Right ventricle myocardium inferior (tissue), 1 donor: ENCODE results near the gene USP6NL. TPM values are rescaled to one million over a fixed set of nuclear protein-coding genes. Genes with fewer than 3 reads are reported as not detected.

Experiments used
- ATAC-seq: fragments of 200-7000 bp; cut with Tn5 transposase; one replicate; pipeline ENCODE4 v1.9.1; 2020; ENCODE audit warnings: mild to moderate bottlenecking, moderate library complexity
- DNase-seq: peaks from one replicate; pipeline ENCODE4 v3.0.0; 2021; ENCODE audit errors: missing footprints
- intact Hi-C: fragments of 100-400 bp; cut with DNase I; formaldehyde crosslinking; loops from one replicate; pipeline ENCODE4 v1.11.0; 2022
- total RNA-seq: library from RNA; stranded (reverse); fragmentation: NEBNext Ultra II Directional; extraction: Animal tissue kit (Norgen Biotek cat#: 25700); gene quantifications from one replicate; pipeline ENCODE4 v1.2.1, GENCODE V29; 2021
- donor health status: DM: no; HTN: yes; CAD: no; lungs with severe emphysema.

The USP6NL gene
- total RNA-seq, 1 donor from 2014 or later: 6.4 TPM

DNA sequence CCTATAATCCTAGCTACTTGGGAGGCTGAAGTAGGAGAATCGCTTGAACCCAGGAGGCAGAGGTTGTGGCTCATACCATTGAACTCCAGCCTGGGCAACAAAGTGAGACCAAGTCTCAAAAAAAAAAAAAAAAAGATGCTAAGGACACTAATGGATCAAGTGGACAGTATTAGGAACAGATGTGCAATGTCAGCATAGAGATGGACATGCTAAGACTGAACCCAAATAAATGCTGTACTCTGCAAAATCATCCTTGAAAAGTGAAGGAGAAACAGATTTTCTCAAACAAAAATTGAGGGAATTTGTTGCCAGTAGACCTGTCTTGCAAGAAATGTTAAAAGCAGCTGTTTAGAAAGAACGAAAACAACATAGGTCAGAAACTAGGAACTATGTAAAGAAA, 194.5 kb downstream of the USP6NL start:
- DNase-seq (no peak), ATAC-seq (no peak)
- intact Hi-C loops: no loop called here

DNA sequence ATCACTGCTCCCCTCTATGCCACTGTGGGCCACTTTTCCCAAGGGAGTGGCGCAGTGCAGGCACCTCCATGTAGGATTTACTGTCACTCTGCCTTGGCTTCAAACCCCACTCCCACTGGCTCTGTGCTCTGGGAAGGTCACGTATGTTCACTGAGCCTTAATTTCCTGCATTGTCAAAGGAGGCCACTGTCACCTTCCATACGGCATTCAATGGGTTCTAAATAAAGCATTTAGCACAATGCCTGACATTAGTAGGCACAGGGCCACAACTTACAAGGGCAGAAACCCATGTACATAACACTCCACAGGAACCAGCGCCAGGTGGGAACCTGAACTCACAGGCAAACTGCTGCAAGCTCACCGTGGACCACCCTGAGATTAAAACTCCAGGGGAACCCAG, 196.4 kb downstream of the USP6NL start:
- intact Hi-C loops: no loop called here
- DNase-seq (no peak), ATAC-seq (peak; percentile 57)

DNA sequence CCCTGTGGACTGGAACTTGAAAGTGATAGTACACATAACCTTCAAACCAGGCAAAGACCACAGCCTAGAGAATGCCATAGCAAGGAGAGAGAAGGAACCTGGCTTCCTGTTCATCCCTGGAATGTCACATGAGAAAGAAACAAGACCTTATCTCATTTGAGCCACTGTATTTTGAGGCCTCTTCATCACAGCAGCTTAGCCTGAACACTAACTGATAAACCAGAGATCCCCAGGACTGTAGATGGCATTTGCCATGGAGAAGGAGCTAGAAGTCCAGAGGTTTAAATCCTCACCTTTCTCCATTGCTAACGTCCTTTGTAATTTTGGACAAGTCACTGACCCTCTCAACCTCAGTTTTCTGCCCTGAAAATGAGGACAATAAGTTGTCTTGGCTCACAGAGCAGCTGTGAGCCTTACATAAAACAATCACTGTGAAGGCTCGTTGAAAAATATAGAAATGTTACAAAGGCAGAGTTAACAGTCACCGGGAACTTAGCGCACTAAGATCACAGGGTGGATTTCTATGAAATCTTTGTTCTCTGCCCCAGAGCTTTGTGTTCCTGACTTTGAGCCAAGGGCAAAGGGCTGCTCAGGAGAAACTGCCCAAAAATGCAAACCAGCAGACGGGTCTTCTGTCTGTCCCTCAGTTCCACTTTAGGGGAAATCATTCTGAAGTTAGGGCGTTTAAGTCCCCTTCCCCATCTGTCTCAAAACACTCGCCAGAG, 197.0 kb downstream of the USP6NL start:
- intact Hi-C loops: no loop called here
- ATAC-seq: no peak
- no peak for DNase-seq

DNA sequence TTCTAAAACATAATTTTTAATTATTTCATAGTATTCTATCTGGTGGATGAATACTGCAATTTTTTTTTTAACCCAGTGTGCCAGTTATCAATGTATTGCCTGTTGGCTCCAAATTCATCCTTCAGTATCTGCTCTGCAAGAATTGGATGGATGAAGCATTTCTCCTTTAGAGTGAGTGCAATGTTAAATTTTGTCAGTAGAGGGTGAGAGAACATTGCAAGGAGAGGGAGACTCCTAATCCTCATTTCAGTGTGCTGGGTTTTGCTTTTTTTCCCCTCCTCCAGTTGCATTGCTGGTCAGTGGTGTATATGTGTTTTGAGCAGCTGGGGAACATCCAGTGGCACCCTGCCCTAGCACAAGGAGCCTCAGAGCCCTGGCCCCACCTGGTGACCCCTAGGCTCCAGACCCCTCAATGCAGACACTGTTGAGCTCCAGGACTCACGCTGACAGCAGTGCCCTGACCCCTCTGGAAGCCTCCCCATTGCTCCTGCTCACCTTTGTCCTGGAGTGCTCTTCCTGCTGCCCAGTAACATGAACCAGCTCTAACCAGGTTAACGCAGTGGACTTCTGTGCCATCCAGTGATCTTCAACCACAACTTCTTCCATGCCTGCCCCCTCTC, 199.4 kb downstream of the USP6NL start:
- intact Hi-C loops: no loop called here

DNA sequence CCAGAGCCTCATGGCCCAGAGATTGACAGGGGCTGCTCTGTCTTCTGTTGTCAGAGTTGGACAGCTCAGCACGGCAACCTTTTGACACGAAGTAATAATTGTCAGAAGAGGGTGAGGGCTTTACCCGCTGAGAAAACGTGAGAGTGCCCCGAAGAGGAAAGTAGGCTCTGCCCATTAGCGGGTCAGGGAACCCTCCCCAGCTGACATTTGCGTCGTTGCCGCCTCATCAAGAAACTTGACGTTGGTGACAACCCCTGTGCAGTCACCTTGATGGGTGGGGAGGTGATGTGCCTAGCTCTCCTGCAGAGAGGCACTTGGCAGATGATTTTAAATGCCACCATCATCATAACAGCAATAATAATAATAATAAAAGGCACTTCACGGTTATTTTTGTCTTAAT, 202.1 kb downstream of the USP6NL start:
- DNase-seq (no peak), ATAC-seq (no peak)
- intact Hi-C loops: no loop called here

More for the DNA sequence above, 199.4 kb downstream of the USP6NL start:
- no peak for DNase-seq
- no peak for ATAC-seq

DNA sequence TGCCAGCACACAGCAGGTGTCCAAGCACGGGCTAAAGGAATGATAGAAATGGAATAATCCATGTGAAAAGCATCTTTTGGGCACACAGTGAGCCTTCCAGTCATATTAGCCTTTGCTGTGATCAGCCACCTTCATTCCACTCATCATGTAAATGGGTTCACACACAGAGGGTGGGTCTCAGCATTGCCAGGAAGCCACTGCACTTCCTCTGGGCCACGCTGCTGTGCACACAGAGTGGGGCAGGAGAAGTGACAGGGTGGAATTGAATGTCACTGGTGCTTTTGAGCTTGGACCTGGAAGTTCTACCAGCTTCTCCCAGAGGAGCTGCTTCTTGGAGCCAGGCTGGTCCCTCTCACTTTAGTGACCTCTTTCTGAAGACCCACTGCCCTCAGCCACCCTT, 203.5 kb downstream of the USP6NL start:
- ATAC-seq: no peak
- no peak for DNase-seq
- intact Hi-C loops: no loop called here

DNA sequence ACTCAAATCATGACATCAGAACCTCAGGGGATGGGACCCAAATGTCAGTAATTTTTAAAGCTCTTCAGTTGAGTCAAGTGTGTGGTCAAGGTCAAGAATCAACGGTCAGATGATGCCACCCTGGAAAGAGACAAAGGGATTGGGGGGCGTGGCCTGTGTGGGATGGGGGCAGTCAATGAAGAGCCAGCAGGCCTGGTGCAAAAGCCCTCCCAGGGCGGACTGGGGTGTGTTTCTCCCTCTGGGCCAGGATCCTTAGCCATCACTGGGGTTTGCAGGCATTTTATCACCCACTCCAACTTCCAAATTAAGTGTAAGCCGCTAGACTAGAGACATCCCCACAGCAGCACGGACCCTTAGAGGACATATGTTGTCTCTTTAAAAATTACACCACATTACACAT, 204.7 kb downstream of the USP6NL start:
- DNase-seq (no peak), ATAC-seq (no peak)
- intact Hi-C loops: no loop called here

DNA sequence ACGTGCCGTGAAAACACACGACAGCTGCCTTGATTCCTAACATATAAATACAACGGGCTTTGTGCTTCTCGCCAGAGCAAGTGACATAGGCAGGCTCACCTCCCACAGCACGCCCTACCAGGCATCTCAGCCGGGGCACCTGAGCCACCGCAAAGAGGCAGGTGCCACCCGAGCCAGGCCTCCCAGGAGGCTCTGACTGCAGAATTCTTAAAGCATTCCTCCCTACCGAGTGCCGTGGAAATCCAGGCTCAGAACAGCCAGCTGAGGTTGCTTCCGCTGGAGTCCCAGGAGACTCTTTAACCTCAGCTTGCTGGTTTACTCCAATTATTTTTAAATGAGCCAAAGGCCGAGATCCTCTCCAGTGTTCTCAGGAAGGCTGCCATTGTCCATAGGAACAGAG, 206.5 kb downstream of the USP6NL start:
- no peak for DNase-seq
- ATAC-seq: no peak
- intact Hi-C loops: no loop called here

Other genes starting within 250 kb of the USP6NL start
- 101 TPM for gene ECHDC3, start 130.7 kb upstream of the USP6NL start, total RNA-seq
- 1.2 TPM for gene PROSER2, start 211.7 kb upstream of the USP6NL start, total RNA-seq